ENCODE data around the gene ADAM17.

The ADAM17 gene

GRCh38 chr2:9471206-9471605, 84.4 kb downstream of the ADAM17 start:
- no peak for DNase-seq (ENCODE audit: low spot score)

- DNase-seq (ENCODE audit: low spot score), result no peak
Observed at GRCh38 chr2:9467687-9468086, 87.9 kb downstream of the ADAM17 start.

DNA sequence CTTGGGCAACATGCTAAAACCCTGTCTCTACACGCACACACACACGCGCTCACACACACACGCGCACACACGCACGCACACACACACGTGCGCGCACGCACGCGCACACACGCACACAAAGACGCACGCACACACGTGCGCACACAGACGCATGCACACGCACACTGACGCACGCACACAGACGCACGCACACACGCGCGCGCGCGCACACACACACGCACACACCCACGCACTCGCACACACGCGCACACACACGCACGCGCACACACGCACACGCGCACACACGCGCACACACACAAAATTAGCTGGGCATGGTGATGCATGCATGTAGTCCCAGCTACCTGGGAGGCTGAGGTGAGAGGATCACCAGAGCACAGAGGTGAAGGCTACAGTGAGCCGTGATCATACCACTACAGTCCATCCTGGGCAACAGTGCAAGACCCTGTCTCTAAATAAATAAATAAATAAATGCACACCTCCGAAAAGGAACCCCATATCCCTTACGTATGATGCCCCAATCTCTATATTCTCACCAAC, 89.4 kb downstream of the ADAM17 start:
- DNase-seq (ENCODE audit: low spot score), result no peak

DNA sequence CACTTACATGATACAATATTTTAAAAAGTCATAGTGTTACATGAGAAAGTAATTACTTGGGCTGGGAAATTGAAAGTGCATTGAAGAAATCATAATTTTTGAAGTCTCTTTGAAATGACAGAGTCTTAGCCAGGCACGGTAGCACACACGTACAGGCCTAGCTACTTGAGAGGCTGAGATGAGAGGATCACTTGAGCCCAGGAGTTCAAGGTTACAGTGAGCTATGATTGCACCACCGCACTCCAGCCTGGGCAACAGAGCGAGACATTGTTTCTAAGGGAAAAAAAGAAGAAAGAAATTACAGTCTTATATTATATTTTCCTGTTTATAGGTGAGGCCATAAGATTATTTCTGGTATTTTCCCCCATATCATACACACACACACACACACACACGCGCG, 90.5 kb downstream of the ADAM17 start:
- DNase-seq (ENCODE audit: low spot score), result no peak

DNA sequence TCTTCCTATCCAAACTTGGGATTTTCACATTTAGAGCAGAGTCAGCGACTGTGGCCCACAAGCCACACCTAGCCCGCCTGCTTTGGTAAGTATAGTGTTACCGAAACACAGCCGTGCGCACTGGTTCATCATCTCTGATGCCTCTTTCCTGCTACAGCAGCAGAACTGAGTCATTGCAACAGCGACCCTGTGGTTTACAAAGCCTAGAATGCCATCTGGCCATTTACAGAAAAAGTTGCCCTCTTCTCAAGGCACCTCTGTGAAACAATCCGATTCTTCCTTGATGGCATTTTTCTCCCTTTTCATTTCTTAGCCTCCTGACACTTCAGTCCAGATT, 92.0 kb downstream of the ADAM17 start:
- peak; percentile 64 for DNase-seq (ENCODE audit: low spot score)

DNA sequence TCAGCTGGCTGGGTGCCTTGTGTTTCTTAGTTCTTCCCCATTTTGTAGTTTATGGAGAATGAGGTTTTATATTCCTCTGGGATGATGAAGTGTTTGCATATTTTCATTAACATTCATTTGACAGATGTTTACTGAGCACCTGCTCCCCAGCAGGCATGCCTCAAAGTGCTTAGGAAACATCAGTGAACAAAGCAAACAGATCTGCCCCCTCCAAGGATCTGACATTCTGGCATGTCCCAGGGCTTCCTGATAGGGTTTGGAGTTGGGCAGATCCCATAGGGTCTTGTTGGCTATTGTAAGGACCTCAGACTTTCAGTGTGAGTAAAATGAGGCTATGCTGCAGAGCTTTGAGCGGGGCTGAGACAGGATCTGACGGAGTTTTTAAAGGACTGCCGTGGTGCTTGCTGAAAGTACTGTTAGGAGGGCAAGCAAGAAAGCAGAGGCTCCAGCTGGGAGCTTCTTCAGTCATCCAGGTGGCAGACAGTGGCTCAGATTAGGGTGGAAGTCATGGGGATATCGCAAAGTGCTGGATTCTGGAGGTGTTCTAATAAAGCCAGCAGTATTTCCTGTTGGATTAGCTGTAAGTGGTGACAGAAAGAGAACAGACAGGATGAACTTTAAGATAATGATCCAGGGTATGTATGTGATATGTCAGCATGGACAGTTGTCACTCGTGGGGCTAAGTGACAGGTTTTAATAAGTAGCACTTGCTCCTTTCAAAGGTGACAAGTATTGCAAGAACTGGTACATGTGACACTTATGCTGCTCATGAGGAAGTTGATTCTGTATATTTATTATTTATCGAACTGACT, 92.5 kb downstream of the ADAM17 start:
- DNase-seq (ENCODE audit: low spot score), result no peak

- no peak for DNase-seq (ENCODE audit: low spot score)
Observed at GRCh38 chr2:9462313-9462712, 93.3 kb downstream of the ADAM17 start.

DNA sequence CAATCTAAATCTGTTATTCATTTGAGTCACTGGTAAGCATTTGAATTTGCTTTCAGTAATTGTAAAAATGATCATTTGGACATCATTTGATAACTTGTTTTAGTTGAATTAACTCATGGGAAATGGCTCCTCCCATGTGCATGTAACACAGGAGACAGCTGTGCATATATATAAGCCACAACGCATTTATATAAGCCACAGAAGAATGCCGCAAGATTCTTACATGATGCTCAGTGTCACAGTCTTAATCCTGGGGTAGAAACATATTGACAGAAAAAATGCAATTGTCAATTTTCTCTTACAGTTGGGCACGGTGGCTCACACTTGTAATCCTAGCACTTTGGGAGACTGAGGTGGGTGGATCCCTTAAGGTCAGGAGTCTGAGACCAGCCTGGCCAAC, 94.6 kb downstream of the ADAM17 start:
- no peak for DNase-seq (ENCODE audit: low spot score)

DNA sequence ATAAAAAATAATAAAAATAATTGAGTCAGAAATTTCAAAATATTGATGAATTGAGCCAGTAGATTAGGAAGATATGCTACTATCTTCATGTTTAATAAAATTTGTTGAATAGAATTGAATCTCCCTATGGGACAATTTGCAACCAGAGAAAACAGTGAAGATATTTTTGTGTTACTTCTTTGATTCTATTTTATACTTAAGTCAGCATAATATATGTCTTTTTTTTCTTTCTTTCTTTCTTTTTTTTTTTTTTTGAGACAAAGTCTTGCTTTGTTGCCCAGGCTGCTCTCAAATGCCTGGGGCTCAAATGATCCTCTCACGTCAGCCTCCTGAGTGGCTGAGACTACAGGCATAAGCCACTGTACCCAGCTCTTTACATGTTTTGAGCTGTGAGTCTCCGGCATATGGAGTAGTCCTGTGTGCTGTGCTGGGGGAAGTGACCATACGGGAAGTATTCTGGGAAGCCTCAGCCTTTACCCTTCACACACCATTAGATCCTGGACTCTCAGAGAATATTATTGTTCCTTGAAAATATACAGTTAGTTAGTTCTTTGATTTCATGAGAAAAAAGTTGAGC, 95.1 kb downstream of the ADAM17 start:
- DNase-seq (ENCODE audit: low spot score), result no peak

DNA sequence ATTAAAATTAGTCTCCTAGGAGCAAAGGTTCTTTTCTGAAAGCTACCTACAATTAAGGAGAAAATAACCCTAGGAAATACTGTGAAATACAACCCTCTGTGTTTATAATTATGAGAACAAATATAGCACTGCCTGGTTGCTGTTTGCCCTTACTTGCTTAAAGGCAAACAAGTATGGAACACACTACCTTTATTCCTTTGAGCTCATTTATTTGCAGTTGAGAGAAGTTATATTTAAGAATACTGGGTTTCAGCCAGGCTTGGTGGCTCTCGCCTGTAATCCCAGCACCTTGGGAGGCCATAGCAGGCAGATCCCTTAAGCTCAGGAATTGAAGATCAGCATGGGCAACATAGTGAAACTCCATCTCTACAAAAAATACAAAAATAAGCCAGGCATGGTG, 104.4 kb downstream of the ADAM17 start:
- no peak for DNase-seq (ENCODE audit: low spot score)

DNA sequence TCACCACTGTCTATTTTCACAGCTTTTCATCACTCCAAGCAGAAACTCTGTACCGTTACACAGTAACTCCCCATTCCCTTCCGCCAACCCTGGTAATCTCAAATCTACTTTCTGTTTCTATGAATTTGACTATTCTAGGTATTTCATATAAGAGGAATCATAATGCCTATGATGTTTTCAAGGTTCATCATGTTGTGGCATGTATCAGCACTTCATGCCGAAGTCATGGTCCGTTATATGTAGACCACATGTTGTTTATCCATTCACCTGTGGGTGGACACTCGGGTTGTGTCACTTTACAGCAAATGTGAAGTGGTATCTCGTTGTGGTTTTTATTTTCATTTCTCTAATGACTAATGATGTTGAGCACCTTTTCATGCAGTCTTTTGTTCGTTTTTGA, 110.5 kb downstream of the ADAM17 start:
- DNase-seq (ENCODE audit: low spot score), result peak; percentile 30

DNA sequence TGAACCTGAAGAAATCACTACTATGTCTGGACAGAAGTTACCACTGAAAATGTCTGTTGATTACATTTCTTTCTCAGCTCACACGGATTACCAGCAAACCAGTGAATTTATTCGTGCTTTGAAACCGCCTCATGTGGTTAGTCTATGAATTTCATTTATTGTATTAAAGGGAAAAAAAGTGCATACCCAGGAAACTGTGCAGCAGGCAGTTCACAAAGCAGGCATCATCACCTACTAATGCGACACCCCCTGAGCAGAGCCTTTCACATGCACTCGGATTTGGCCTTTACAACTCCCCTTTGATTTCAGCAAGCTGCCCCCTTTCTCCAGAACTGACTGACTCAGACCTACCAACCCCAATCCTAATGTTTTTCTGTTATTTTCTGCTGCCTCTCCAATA, 112.1 kb downstream of the ADAM17 start:
- no peak for DNase-seq (ENCODE audit: low spot score)

GRCh38 chr2:9441556-9441955, 114.1 kb downstream of the ADAM17 start:
- no peak for DNase-seq (ENCODE audit: low spot score)

GRCh38 chr2:9440058-9440727, 115.4 kb downstream of the ADAM17 start:
- no peak for DNase-seq (ENCODE audit: low spot score)

GRCh38 chr2:9439536-9439935, 116.1 kb downstream of the ADAM17 start:
- no peak for DNase-seq (ENCODE audit: low spot score)
